GM21723 (cell line): ENCODE results near the gene IL11.

Experiments
- ATAC-seq: cut with Tn5 transposase; IDR thresholded peaks from one replicate; pipeline ENCODE4 v1.9.1; 2021; ENCODE audit warnings: mild to moderate bottlenecking, moderate library complexity; ENCODE audit not compliant: unreplicated experiment

IL11 gene

DNA sequence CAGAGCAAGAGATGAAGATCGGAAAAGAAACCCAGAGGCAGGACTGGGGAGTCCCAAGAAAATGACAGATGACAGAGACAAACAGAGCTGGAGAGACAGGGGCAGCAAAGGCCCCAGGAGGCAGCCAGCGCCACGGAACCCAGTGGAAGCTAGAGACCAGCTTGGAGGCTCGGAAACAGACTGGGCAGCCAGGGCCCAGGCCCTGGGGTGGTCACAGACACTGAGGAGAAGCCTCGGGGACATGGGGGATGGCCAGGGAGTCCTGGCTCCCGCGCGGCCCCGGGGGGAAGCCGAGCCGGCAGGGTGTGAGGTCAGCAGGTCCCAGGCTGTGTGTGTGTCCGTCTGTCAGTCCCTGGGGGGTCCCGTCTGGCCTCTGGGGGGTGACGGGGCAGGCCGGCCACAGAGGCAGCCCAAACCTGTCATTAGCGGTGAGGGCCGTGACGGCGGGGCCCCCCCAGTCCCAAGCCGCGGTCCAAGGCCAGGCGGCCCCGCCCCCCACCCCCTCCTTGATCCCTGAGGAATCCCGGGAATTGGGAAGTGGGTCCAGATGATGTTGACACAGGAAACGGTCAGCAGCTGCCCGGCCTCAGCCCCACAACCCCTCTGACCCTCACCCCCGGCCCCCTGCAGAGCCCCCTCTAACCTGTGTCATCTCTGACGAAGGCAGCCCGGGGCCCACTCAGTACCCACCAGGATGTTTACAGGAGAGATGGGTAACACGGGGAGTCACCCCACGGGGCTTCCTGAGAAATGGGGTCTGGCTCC, 3.9 kb upstream of the IL11 start:
- no peak for ATAC-seq

DNA sequence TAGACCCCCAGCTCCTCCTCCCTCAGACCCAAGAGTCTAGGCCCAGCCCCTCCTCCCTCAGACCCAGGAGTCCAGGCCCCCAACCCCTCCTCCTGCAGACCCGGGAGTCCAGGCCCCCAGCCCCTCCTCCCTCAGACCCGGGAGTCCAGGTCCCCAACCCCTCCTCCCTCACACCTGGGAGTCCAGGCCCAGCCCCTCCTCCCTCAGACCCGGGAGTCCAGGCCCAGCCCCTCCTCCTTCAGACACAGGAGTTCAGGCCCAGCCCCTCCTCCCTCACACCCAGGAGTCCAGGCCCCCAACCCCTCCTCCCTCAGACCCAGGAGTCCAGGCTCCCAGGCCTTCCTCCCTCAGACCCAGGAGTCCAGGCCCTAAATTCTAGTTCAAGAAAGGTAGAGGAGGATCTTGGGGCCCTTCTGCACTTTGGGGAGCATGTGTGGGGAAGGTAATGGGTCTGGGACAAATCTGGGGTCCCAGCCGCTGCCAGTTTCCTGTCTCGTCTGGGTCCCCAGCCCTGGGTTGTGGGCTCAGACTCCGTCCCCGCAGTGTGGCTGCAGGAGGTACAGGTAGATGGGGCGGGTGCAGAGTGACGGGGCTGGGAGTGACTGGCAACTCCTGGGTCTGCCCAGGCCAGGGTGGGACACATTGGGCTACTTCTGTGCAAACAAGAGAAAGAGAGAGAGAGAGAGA, 3.2 kb upstream of the IL11 start:
- no peak for ATAC-seq

GRCh38 chr19:55372316-55373081, 2.2 kb upstream of the IL11 start:
- no peak for ATAC-seq

DNA sequence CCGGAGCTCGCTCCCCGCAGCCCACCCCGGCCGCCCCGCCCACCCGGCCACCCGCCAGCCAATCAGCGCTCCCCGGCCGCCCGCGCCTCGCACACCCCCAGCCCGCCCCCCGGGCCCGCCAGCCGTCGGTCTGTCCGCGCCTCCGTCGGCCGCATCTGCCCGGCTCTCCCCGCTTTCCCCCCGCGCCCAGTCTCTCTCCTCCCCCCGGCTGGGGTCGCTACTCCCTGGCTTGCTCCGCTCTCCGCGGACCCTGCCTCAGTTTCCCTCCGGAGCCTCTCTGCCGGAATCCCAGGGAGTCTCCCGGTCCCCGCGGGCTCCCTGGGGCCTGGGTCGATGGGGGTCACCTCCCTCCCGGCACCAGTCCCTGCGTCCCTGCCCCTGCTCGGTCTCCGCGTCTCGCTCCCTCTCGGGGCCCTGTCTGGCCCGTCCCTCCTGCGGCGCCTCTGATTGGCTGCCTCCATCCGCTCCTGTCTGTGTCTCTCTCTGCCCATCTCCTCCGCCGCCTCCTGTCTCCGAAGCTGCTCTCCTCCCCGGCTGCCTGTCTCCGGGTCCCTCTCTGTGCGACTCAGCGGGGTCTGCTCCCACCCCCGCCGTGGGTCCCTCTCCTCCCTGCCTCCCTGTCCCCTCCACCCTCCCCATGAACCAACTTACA, 484 bp downstream of the IL11 start:
- no peak for ATAC-seq

DNA sequence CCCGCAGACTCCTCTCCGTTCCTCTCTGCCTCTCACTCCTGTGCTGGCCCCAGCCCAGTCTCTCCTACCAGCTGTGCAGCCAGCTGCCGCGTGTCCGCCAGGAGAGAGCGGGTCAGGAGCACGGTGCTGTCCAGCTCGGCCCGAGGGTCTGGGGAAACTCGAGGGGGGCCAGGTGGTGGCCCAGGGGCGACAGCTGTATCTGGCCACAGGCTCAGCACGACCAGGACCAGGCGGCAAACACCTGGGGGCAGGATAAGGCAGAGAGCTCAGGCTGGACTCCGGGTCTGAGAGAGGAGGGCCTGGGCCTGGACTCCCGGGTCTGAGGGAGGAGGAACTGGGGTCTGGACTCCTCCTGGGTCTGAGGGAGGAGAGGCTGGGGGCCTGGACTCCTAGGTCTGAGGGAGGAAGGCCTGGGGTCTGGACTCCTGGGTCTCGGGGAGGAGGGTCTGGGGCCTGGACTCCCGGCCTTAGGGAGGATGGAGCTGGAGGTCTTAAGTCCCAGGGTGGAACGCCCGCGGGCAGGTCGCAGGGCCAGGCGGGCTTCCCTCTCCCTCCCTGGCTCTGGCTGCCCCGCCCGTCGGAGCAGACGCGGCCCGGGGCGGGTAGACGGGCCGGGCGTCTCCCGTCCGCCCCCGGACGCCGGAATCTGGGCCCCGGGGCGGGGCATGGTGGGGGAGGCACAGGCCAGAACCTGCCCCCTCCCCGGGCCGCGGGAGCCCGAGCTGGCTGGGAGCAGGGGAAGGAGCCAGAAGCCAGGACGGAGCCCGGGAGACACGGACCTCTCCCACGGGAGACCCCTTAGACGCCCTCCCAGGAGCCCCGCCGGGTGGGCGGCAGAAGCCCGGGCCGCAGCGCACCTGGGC, 1.3 kb downstream of the IL11 start:
- no peak for ATAC-seq

- no peak for ATAC-seq
Observed at GRCh38 chr19:55368106-55368505, 2.2 kb downstream of the IL11 start.

GRCh38 chr19:55366790-55367189, 3.5 kb downstream of the IL11 start:
- no peak for ATAC-seq

GRCh38 chr19:55365964-55366363, 4.3 kb downstream of the IL11 start:
- no peak for ATAC-seq

- no peak for ATAC-seq
Observed at GRCh38 chr19:55365245-55365644, 5.0 kb downstream of the IL11 start.

DNA sequence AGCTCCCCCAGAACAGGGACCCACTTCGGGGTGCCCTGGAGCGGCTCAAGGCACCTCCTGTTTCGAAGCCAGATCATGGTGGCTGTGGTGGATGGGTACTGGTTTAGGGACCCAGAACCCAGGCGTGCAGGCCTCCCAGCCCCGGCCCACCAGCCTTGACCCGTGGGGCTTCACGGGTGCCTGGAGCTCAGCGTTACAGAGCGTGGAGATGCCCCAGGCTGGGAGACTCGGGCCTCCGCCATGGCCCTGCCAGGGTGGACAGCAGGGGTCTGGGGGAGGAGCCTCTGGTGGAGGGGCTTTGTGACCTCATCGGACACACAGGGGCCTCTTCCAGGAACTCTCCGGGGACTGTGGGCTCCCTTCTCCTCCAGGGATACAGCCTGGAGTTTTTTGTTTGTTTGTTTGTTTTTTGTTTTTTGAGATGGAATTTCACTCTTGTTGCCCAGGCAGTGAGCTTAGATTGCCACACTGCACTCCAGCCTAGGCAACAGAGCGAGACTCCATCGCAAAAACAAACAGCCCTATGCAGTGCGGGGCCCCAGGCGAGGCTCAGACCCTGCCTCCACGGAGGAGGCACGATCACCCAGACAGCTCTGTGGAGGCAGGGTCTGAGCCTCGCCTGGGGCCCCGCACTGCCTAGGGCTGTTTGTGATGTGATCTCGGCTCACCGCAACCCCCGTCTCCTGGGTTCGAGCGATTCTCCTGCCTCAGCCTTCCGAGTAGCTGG, 7.1 kb downstream of the IL11 start, which contains the start of gene GARIN5B:
GARIN5B (minus strand) TSS at position 271 of the 727 bp plus-strand sequence; CDS start at position 77, 194 bp downstream.
- no peak for ATAC-seq

GRCh38 chr19:55362174-55362989, 7.9 kb downstream of the IL11 start:
- no peak for ATAC-seq

- no peak for ATAC-seq
Observed at GRCh38 chr19:55360902-55361301, 9.4 kb downstream of the IL11 start.

GRCh38 chr19:55358943-55359908, 11.0 kb downstream of the IL11 start:
- ATAC-seq: no peak

- no peak for ATAC-seq
Observed at GRCh38 chr19:55358493-55358892, 11.8 kb downstream of the IL11 start.

DNA sequence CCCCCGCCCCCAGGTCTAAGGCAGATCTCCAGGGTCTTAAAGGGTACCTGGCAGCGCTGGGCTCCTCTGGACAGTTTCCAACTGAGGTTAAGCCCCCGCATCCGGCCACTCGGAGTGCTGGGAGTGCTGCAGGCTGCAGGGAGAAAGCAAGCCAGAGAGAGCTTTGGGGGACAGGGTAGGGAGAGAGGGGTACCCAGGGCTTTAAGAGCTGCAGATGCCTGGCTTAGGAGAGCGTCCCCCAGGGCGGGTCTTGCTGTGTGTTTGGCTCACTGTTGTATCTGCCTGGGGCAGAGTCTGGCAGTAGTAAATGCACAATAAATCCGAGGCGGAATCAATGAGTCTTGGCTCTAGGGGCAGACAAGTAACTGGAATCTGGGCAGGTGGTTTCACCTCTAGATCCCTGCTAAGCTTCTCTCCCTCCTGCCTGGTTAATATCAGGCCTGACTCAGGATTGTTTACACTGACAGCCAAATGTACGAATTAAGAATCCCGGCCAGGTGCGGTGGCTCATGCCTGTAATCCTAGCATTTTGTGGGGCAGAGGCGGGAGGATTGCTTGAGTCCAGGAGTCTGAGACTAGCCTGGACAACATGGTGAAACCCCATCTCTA, 14.9 kb downstream of the IL11 start:
- no peak for ATAC-seq

DNA sequence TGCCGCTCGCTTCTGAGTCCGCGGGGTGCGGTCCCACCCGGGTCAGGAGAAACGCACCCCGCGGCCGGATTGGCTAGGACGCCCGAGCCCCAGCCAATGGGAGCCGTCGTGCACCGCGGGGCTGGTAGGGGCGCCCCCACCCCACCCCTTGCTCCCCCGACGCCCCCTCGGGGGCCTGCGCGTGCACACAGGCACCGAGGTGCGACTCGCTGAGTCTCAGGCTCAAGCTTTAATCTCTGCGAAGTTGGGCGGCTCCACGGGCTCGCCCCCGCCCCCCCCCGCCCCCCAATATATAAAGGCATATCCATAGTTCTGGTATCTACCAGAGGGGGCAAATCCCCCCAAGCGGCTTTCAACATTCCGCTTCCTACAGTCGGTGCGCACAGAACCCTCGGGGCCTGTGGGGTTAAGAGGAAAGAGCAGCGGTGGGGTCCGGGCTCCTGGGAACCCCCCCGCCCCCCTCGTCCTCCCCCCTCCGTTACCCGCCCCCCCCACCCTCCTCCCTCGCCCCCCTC, 15.5 kb downstream of the IL11 start, which contains the start of gene COX6B2:
COX6B2 (minus strand) TSS at position 22 of the 515 bp plus-strand sequence. CDS start 198 bp downstream, outside the sequence.
- ATAC-seq: no peak
